NCI-H82 treated with DMSO at 0.1 percent for 48 hours (cell line): Measurements from ENCODE around the gene SCTR.
A peak's percentile ranks its signal among the peaks of the same experiment; 100 is the strongest.

ENCODE experiments used
- DNase-seq: peaks from one replicate; lab custom pipeline; 2025; ENCODE audit not compliant: unreplicated experiment; lab: John Stamatoyannopoulos, UW

SCTR gene

DNA sequence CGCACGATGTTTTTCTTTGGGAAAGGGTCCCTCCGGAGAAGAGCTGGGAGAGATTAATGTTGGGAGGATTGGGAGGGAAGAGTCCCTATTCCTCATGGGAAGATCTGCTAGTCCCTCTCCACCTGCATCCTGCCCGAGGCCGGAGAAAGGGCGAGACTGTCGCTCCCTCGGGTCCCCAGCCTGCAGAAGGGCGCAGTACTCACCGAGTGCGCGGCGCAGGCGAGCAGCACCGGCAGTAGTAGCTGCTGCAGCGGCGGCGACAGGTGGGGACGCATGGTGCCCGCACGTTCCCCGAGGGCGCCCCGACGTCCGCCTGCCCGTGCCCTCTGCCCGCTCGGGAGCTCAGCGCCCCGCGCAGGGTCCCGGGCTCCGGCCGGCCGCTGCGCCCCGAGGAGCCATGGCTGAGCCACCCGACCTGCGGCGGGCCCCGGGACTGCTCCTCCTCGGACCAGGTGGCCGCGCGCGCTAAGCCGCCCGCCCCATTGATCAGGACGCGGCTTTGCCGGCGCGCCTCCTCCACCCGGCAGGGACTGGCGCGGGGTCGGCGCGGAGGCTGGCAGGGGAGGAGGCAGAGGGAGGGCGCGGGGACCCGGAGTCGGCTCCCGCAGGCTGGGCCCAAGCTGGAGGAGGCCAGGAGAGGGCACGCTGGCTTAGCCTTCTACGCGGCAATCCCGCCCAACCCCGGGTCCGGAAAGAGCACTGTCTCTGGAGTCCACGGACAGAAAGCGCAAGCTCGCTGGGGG lies at the start of gene SCTR:
TSS of gene SCTR (minus strand) at position 532 of the 743 bp plus-strand sequence. CDS start at position 275, 257 bp downstream.
- no peak for DNase-seq

DNA sequence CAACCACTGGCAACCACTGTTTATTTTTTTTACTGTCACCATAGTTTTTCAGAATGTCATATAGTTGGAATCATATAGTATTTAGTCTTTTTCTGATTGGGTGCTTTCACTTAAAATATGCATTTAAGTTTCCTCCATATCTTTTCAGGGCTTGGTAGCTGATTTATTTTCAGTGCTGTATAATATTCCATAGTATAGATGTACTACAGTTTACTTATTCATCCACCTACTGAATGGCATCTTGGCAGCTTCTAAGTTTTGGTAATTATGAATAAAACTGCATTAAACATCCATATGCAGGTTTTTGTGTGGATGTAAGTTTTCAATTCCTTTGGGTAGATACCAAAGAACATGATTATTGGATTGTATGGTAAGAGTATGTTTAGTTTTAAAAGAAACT lies 43.0 kb upstream of the SCTR start:
- no peak for DNase-seq

DNA sequence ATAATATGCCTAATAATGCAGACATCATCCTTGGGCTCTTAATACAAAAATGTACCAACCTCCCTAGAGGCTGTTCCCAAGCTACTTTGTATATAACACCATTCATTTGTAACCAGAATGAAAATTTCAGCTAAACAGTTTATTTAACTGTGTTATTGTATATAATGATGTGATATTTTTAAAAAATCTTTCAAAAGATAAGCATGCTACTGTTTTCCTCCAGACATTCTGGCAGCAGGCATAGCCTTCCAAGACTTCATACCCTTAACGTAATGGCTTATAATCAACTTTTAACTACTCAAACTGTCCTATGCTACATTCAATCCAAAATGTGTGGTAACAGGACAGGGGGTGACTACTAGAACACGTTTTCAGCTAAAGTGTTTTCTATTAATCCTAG lies 41.2 kb upstream of the SCTR start:
- no peak for DNase-seq

DNA sequence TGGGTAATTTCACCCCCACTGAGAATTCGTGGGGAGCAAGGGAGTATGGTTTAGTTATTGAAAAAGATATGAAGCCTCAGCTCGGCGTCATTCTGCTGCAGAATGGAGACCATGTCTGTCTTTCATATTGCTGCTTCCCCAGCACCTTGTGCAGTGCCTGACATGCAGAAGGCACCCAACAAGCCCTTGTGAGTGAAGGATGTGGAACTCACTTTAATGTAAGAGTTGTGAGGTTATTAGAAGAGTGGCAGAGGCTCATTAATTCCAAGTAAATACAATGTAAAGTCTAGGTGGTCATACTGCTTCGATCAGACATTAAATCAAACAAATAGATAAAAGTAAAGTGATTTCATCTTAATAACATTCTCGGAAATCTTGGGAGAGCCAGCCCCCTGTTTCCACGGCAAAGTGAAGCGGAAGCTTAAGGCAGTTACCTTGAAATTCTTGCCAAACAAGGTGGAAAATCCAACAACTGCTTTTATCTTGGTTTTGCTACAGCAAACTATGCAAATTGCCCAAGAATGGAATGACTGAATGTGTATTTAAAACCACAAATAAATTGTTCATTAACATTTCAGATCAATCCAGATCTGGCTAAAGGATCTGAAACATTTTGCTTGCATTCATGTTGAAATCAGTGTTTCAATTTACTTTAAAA lies 29.5 kb upstream of the SCTR start:
- no peak for DNase-seq

DNA sequence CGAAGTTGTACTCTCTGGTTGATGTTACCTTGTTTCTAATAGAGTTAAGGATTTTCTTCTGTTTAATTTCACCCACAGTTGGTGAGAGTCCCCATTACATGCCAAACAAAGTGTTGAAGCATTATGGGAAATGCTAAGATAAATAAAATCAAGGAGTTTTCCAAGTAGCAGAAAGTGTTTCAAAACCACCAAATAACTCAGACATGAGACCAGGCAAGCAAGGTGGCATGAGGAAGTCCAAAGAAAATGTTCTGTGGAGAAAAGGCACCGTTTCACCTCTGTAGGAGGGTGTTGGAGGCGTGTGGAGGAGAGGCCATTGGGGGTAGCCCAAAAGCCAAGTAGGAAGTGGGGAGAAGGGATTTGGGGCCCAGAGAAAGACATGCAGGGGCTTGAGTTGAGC lies 28.6 kb upstream of the SCTR start:
- DNase-seq, result no peak

DNA sequence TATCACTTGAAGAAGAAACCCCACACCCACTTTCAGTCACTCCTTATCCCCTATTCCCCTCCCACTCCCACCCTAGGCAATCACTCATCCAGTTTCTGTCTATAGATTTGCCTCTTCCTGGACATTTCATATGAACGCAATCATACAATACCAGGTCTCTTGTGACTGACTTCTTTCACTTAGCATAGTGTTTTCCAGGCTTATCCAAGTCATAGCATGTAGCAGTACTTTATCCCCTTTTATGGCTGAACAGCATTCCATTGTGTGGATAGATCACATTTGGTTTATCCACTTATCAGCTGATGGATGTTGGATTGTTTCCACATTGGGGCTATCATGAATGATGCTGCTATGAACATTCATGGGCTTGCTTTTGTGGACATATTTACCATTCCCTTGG lies 26.6 kb upstream of the SCTR start:
- no peak for DNase-seq

DNA sequence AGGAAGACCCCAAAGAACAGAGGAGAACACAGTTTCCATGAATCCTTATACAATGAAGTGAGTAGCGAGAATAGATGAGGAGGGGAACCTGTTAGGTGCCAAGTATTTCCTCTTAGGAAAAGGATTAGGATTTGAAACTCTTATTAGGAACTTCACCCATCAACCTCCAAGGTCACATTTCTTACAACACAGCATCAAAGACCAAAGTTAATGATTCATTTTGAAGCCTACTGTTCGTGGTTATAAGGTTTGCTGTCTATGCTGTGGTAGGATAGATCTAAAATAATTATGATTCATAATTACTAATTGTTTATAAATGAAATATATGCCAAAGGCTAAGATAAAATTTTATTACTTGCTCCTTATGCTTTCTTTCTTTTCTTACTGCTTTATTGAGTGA lies 26.1 kb upstream of the SCTR start:
- no peak for DNase-seq

DNA sequence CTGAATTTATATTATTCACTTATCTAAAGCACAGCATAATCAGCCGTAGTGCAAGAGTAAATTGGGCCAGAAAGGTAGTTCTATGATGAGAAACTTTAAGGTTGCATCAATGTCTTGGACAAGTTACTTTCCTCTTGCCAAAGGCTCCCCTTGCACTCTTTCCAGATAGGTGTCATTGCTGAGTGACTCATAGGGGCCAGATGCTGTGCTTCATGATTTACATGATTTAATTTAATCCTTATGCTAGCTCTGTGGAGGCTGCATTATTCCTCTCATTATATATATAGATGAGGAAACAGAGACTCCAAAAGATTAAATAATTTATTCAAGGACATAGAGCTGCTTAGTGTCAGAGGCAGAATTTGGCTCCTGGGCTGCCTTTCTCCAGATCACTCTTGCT lies 25.0 kb upstream of the SCTR start:
- DNase-seq, result peak; percentile 13

DNA sequence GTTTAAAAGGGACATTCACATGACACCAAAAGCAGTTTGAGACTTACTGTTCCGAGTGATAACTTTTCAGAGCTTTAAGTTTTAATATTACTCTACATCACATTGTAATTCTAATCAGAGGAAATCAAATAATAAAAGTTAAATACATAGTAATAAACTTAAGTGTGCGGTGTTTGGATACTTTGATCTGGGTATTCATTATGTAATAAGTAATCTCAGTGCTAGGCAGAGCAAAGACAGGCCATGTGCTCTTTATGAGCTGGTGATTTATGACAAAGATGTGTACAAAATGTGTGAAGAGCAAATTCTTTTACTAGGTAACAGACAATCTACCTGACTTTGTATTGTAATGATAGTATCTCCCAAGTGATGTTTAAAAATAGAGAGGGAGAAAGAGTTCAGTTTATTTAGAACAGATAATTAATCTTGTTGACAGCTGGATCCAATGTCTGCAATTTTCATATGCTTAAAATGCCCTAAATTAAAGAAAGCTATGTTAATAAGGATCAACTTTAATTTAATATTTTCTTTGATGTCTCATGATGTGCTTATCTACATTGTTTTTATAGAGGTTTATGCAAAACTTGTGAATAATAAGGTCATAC lies 24.3 kb upstream of the SCTR start:
- no peak for DNase-seq

DNA sequence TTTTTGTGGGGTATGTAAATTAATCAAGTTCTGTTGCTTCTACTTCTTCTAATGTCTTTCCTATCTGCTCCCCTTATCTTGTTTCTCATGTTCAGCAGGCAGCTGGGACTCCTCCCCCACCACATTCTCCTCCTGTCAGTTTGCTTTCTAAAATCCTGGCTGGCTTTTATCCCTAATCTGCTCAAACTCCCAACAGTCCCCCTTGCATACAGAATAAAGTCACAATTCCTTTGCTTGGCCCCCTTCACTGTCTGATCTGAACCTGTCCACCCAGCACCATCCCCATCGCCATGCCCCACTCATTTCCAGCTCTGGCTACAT lies 22.1 kb upstream of the SCTR start:
- DNase-seq, result peak; percentile 61

DNA sequence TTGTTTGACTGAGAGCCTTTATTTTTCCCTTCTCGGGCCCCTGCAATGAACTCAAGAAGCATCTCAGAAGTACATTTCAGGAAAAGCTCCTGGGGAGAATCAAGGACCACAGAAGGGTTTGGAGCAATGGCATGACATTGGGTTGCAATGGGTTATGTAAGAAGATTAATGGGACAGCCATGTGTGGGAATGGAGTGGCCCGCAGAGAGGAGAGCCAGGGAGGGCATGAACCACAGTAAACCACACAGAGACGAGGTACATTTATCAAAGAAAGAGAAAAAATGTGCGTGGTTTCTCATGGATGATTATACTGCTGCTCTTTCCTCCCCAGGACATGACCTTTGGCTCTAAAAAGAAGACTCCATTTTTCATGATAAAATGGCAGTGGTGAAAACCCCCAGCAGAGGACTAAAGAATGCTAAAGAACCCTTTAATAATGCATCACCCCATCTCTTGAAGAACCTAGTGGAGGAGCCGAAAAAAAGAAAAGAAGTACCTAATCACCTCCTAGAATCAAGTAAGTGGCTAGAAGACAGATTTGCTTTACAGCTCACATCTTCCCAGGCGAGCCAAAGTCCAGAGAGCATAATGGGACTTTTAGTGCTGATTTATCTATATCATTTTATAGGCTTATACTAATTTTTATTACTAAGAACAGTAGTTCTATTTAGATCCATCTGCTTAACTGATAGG lies 21.6 kb upstream of the SCTR start:
- DNase-seq, result no peak

DNA sequence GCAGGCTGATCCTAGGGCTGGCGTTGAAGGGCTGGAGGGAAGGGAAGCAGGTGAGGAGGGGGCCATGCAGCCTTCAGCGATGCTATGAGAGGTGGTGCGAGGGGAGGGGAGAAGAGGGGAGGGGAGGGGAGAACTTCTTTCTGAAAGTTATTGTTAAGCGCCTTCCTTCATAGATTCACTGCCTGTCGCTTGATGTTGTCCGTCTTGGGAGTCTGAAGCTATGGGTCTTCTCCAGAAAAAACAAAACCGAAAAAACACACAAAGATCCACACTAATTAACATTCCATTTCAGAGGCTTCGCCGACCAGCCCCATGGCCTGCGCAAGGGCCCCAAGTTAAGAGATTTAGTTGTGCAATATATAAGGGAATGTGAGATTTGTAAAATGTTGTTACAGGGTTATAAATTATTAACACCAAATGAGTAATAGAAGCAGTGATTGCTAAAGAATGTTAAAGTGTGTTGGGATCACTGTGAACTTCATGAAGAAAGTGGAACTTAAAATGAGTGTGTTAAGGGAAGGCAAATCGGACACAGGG lies 20.7 kb upstream of the SCTR start:
- DNase-seq, result no peak

DNA sequence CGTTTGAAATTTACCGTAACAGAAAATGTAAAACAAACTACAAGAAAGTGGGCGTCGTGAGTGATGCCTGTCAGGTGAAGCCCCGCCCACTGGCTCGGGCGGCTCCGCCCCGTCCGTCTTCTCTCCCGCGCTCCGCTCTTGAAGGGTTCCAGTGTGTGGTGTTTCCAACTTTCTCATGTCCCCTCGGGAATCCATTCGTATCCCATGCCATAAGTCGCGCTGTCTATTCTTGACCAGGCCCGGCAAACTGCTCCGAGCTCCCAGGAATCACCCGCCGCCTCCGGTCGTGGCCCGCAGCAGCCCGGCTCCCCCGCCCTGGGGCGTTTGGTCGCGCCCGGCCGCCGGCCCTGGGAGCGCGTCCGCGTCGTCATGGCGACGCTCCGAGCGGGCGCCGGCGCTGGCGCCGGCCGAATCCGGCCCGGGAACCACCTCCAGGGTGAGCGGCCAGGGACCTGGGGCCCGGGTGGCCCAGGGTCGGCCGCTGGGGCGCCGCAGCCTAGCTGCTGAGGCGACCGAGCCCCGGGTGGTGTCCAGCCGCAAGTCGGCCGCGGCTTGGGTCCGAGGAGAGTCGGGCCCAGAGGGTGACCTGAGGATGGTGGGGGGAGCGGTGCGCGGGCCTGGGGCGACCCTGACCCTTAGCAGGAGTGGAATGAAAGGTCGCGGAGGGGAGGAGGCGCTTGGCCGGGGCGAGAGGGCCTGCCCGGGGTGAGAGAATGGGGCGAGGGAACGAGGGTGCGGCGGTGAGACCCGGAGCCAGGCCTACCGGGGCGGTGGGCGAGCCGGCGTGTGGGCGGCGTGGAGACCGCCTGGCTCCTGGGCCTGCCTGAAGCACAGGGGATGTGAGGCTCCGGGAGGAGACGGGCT lies 20.0 kb upstream of the SCTR start, which contains the start of gene CFAP221:
TSS of gene CFAP221 (plus strand) at position 375 of the 864 bp plus-strand sequence. CDS start 1,683 bp downstream, outside the sequence.
- DNase-seq, result peak; percentile 21

DNA sequence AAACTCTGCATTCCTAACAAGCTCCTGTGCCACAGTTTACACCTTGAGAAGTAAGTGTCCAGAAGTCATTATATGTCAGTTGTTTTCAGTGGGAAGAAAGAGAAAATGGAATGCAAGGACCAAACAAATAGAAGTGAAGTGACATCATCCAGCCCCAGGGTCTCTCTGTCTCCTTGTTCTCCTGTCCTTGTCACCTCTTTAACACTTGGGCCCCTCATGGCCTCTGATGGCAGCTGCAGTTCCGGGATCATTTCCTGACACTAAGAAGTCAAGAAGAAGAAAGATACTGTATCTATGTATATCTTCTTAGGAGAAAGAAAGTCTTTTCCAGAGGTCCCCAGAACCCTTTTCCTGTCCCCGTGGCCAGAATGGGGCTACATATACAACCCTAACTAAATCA lies 17.2 kb upstream of the SCTR start:
- DNase-seq, result no peak

DNA sequence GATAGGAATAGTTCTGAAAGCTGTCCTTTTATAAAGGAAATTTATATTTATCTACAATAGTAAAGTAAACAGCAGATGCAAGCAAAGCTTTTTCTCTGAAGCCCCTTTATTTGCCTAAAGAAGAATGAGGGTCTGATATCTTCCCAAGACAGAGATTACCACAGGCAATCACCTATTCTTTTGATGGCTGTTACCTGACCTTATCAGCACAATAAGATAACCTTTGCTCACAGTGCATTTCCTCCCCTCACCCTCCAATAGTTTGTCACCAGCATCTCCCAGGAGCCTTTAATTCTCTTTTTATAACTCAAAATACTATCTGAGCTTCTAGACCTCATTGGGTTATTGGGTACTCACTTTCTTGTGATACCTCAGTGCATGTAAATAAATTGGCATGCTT lies 13.5 kb upstream of the SCTR start:
- DNase-seq, result no peak

DNA sequence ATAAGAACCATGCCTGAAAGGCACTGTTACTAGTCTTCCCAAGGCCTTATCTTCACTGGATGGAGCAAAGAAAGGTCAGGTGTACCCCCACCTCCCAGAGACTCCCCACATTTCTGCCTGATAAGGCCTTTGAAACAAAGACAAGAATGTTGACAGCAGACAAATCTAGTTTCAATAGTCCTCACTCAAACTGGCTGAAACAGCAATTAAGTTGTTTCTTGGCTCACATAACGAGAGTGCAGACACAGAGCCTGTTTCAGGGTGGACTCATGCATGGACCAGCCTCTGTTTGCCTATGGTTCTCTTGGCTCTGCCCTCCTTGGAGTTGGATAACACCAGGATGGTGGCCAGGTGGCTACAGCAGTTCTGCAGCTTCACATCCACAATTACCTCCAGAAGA lies 12.4 kb upstream of the SCTR start:
- no peak for DNase-seq

DNA sequence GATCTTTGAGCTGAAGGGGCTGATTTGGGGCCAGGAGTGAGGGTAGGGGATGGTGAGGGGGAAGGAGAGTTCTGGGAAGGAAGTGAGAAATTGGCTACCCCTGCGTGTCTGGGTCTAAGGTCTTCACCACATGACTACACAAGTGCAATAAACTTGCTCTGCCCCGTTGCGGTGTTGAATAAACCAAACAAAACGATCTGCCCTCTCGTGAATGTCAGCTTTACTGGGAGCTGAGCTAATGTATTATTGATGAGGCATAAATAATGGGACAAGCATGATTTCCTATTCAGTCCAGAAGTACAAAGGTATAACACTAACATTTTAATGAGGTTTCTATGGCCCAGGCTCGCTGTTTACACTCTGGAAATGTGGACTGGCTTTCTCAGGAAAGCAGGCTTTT lies 11.9 kb upstream of the SCTR start:
- no peak for DNase-seq

DNA sequence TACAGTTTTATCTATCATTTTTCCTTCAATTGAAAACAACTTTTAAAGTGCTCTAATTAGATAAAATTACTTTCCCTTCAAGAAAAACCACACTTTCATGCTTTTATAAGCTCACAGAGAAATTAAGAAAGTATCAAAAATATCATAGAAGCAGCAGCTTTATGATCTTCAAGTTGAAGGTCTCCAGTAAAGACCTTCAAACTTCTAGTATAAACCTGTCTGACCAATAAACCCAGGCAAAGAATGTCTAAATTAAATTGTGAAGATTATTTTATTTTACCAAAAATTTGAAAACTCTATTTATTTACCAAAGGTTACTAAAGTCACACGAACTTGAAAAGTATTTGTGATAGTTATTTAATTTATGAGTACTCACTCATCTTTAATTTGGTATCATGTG lies 9.3 kb upstream of the SCTR start:
- no peak for DNase-seq

DNA sequence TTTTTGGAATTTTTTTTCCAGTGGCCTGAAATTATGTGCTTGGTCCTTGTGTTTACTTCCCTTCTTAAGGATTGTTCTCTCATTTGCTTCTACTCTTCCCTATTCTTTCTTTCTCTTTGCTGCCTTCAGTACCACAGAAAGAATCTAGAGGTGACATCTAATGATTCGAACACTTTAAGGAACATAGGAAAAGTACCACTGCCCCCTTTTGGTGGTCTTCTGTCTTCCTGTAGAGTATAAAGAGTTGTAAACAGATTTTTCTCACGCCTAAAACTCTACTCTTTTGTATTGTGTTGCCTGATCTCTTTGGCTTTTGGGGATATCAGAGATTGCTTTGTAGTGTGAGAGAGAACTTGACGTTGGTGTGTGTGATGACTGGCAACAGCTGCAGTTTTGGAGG lies 7.0 kb upstream of the SCTR start:
- no peak for DNase-seq

DNA sequence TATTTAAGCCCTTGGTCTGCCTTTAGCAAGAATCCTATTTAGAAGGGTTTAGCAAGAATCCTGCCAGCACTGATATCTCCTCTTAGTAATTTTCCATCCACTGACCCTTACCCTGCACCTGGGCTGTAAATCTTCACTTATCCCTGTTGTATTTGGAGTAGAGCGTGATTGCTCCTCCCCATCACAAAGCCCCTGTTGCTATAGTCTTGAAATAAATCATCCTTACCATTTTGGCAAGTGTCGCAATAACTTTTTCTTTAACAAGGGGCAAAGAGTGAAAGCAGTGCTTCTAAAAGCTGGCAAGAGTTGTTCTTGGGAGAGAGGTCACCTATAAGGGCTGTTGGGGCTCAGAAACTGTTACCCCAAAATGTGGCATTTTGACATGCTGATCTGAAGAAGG lies 3.7 kb upstream of the SCTR start:
- DNase-seq, result no peak

DNA sequence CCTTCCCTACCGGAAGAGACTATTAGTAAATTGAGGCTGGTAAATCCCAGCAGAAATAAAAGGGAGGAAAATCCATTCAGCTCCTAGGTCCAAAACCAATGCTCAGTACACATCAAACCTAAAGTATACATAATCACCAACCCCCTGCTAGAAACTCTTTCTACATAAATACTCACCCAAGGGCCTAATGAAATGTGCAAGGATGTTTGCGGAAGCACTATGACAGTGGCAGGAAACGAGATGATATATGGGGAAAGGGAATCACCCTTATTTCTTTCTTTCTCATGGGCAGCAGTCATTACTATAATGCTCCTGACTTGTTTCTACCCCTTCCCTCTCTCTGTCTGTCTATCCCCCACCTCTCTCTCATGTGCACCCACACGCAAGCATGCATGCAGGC lies 1.3 kb upstream of the SCTR start:
- DNase-seq, result no peak
